Activated naive CD8-positive, alpha-beta T cell treated with anti-CD3 and anti-CD28 coated beads, Interleukin-2, amount 10 ng/mL, durations not matched to agents 7 days and 5 days (primary cell): Measurements from ENCODE around the gene CDC42SE2. TPM values are rescaled to one million over a fixed set of nuclear protein-coding genes. Genes with fewer than 3 reads are reported as not detected.
"Not testable (repeated sequence)": the region's sequence is repeated elsewhere in the genome, so short reads cannot be mapped to it uniquely, and the experiment has no call there.

Source experiments
- ATAC-seq: fragments of 150-1000 bp; cut with Tn5 transposase; one replicate; pipeline ENCODE4 v1.10.0; 2021; ENCODE audit warnings: low read depth, moderate library complexity
- POLR2A ChIA-PET: fragments of 350-600 bp; sonication (Branson Sonifier 250); formaldehyde crosslinking; loops from one replicate; lab custom pipeline; 2021; ENCODE audit warnings: antibody characterized with exemption; lab: Charles Lee
- DNase-seq: peaks from one replicate; pipeline ENCODE4 v3.0.0; 2021
- H3K27ac Mint-ChIP-seq: one replicate; pipeline ENCODE4 v1.8.0; 2022; ENCODE audit warnings: mild to moderate bottlenecking, mixed read lengths
- H3K27me3 Mint-ChIP-seq: one replicate; pipeline ENCODE4 v1.8.0; 2022; ENCODE audit warnings: mild to moderate bottlenecking, moderate library complexity, mixed read lengths
- H3K36me3 Mint-ChIP-seq: one replicate; pipeline ENCODE4 v1.8.0; 2021; ENCODE audit warnings: mild to moderate bottlenecking, mixed read lengths
- H3K4me1 Mint-ChIP-seq: one replicate; pipeline ENCODE4 v1.8.0; 2021; ENCODE audit warnings: mixed read lengths
- H3K4me3 Mint-ChIP-seq: one replicate; pipeline ENCODE4 v1.8.0; 2022; ENCODE audit warnings: mild to moderate bottlenecking, moderate library complexity, mixed read lengths
- H3K9me3 Mint-ChIP-seq: one replicate; pipeline ENCODE4 v1.8.0; 2021; ENCODE audit warnings: mixed read lengths
- total RNA-seq, 2 experiments: library from RNA; stranded (reverse); gene quantifications; one replicate each; pipeline ENCODE4 v1.2.3, GENCODE V29; 2021

CDC42SE2 gene
- total RNA-seq, 2 experiments from 2014 or later, result 193 to 199 TPM

- no peaks in the 10 kb centered on the region for H3K27me3 Mint-ChIP-seq
- H3K27ac Mint-ChIP-seq, result peak overlapping the region; percentile 85
- DNase-seq (no peak), ATAC-seq (no peak)
- H3K36me3 Mint-ChIP-seq, result peaks cover 17% of the 10 kb centered on the region
- peaks cover 62% of the 10 kb centered on the region for H3K4me1 Mint-ChIP-seq
- H3K9me3 Mint-ChIP-seq, result no peaks in the 10 kb centered on the region
- peak overlapping the region; percentile 73 for H3K4me3 Mint-ChIP-seq
- POLR2A ChIA-PET, result interaction anchor here (0.6 to 5.2 kb wide), 6 partner anchors 8 to 92 kb away, joined by 3 to 113 read pairs (median 4); partner anchors contain the start of genes CDC42SE2 and LYRM7
These were observed 7.4 kb upstream of the CDC42SE2 start for GRCh38 chr5:131256507-131256823.

- DNase-seq, result no peak
- POLR2A ChIA-PET, result interaction anchor here (0.6 to 2.4 kb wide), 5 partner anchors 34 to 123 kb away, joined by 3 to 7 read pairs (median 5); no protein-coding TSS in a partner anchor
- Mint-ChIP-seq H3K9me3 (no peaks in the 10 kb centered on the region), H3K27ac (peak overlapping the region; percentile 85), H3K4me1 (peaks cover 61% of the 10 kb centered on the region), H3K27me3 (no peaks in the 10 kb centered on the region), H3K36me3 (peaks cover 19% of the 10 kb centered on the region), H3K4me3 (peak overlapping the region; percentile 73)
- ATAC-seq, result no peak
These were observed 5.1 kb upstream of the CDC42SE2 start for GRCh38 chr5:131258733-131259132.

GRCh38 chr5:131259326-131259725 lies 4.5 kb upstream of the CDC42SE2 start:
- H3K4me1 Mint-ChIP-seq, result peaks cover 57% of the 10 kb centered on the region
- ATAC-seq (no peak), DNase-seq (no peak)
- H3K27me3 Mint-ChIP-seq, result no peaks in the 10 kb centered on the region
- H3K9me3 Mint-ChIP-seq, result no peaks in the 10 kb centered on the region
- peaks cover 19% of the 10 kb centered on the region for H3K36me3 Mint-ChIP-seq
- peak overlapping the region; percentile 43 for H3K4me3 Mint-ChIP-seq
- H3K27ac Mint-ChIP-seq, result peak overlapping the region; percentile 62
- POLR2A ChIA-PET, result interaction anchor here (1.8 to 2.4 kb wide), 2 partner anchors 49 to 94 kb away, joined by 6 to 7 read pairs; no protein-coding TSS in a partner anchor

- Mint-ChIP-seq H3K4me3 (no peak overlapping the region), H3K27me3 (no peaks in the 10 kb centered on the region), H3K36me3 (peaks cover 24% of the 10 kb centered on the region), H3K4me1 (peaks cover 48% of the 10 kb centered on the region), H3K9me3 (no peaks in the 10 kb centered on the region), H3K27ac (no peak overlapping the region)
- POLR2A ChIA-PET, result interaction anchor here (1.5 to 1.9 kb wide), 2 partner anchors 8 to 95 kb away, joined by 4 to 12 read pairs; no protein-coding TSS in a partner anchor
- no peak for DNase-seq
- ATAC-seq, result no peak
These were observed 3.0 kb upstream of the CDC42SE2 start for GRCh38 chr5:131260895-131261294.

- Mint-ChIP-seq H3K4me3 (no peak overlapping the region), H3K27ac (no peak overlapping the region), H3K36me3 (peaks cover 25% of the 10 kb centered on the region), H3K4me1 (peaks cover 44% of the 10 kb centered on the region), H3K27me3 (no peaks in the 10 kb centered on the region), H3K9me3 (no peaks in the 10 kb centered on the region)
- ATAC-seq, result no peak
- POLR2A ChIA-PET, result interaction anchor here (0.7 to 1.9 kb wide), 3 partner anchors 9 to 271 kb away, joined by 3 to 12 read pairs (median 4); no protein-coding TSS in a partner anchor
- no peak for DNase-seq
These were observed 2.4 kb upstream of the CDC42SE2 start for GRCh38 chr5:131261483-131261882.

GRCh38 chr5:131262953-131263541 lies 806 bp upstream of the CDC42SE2 start:
- H3K27ac Mint-ChIP-seq, result peak overlapping the region; percentile 89
- peak; percentile 6 for ATAC-seq
- peaks cover 38% of the 10 kb centered on the region for H3K4me1 Mint-ChIP-seq
- DNase-seq, result no peak
- H3K9me3 Mint-ChIP-seq, result no peaks in the 10 kb centered on the region
- peaks cover 28% of the 10 kb centered on the region for H3K36me3 Mint-ChIP-seq
- peak overlapping the region; percentile 90 for H3K4me3 Mint-ChIP-seq
- POLR2A ChIA-PET, result interaction anchor here (0.7 to 6.0 kb wide), 25 partner anchors 8 to 757 kb away, joined by 3 to 116 read pairs (median 7); partner anchors contain the start of gene HINT1
- H3K27me3 Mint-ChIP-seq, result no peaks in the 10 kb centered on the region

- Mint-ChIP-seq H3K36me3 (peaks cover 24% of the 10 kb centered on the region), H3K4me1 (peaks cover 33% of the 10 kb centered on the region), H3K4me3 (peak overlapping the region; percentile 90), H3K27me3 (no peaks in the 10 kb centered on the region), H3K9me3 (no peaks in the 10 kb centered on the region), H3K27ac (peak overlapping the region; percentile 85)
- POLR2A ChIA-PET, result interaction anchor here (0.6 to 6.0 kb wide), 32 partner anchors 10 to 265 kb away, joined by 3 to 116 read pairs (median 6); partner anchors contain the start of gene HINT1
- ATAC-seq (peak; percentile 3), DNase-seq (peak; percentile 66)
These were observed 722 bp downstream of the CDC42SE2 start for GRCh38 chr5:131264451-131265099.

DNA sequence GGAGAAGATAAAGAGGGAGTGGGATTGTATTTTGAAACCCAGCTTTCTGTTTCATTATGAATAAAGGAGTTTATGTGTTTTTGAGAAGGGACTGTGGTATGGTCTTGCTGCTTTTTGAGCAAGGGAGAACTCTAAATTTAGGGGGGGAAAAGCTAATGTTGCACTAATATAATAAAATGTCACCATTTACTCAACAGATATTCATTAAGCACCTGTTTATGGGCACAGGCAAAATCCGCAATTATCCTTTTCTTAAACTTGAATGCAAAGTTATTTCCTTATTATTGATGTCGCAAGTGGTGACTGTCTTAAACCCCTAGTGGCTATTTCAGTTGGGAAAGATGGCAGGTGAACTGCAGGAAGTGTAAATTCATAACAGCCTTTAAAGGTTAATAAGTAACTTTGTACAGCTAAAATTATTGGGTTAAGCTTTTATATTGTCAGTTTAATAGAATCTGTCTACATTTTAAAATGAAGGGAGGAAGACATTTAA lies 1.5 kb downstream of the CDC42SE2 start:
- ATAC-seq (no peak), DNase-seq (no peak)
- Mint-ChIP-seq H3K36me3 (peaks cover 24% of the 10 kb centered on the region), H3K4me3 (peak overlapping the region; percentile 90), H3K27me3 (no peaks in the 10 kb centered on the region), H3K27ac (peak overlapping the region; percentile 85), H3K9me3 (no peaks in the 10 kb centered on the region), H3K4me1 (peaks cover 35% of the 10 kb centered on the region)
- POLR2A ChIA-PET, result interaction anchor here (0.6 to 6.0 kb wide), 24 partner anchors 10 to 264 kb away, joined by 3 to 116 read pairs (median 12); partner anchors contain the start of gene HINT1

DNA sequence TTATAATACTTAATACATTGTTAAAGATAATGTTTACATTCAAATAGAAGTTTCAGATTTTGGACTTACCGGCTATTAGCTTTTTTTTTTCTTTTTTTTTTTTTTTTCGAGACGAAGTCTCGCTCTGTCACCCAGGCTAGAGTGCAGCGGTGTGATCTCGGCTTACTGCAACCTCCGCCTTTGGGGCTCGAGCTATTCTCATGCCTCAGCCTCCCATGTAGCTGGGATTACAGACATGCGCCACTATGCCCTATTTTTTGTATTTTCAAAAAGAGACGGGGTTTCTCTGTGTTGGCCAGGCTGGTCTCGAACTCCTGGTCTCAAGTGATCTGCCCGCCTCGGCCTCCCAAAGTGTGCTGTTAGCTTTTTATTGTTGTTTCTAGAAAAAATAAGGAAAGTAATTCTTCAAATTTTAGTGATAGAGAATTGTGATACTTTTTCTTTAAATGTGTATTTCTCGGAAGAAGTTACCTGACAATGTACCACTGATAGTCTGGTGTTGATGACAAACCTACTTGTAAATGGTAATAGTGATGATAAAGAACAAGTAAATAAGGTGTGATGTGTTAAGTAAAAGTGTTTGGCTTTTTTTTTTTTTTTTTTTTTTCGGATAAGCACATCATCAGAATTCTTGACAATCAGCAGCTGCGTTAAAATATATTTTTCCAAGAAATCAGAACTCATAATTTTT lies 2.7 kb downstream of the CDC42SE2 start:
- no peak for ATAC-seq
- H3K4me1 Mint-ChIP-seq, result peaks cover 42% of the 10 kb centered on the region
- no peaks in the 10 kb centered on the region for H3K9me3 Mint-ChIP-seq
- H3K4me3 Mint-ChIP-seq, result peak overlapping the region; percentile 95
- POLR2A ChIA-PET, result interaction anchor here (0.7 to 6.0 kb wide), 20 partner anchors 9 to 1422 kb away, joined by 3 to 116 read pairs (median 9); partner anchors contain the start of gene HINT1
- H3K36me3 Mint-ChIP-seq, result peaks cover 25% of the 10 kb centered on the region
- H3K27me3 Mint-ChIP-seq, result no peaks in the 10 kb centered on the region
- DNase-seq, result no peak
- H3K27ac Mint-ChIP-seq, result peak overlapping the region; percentile 98

GRCh38 chr5:131268758-131269370 lies 5.0 kb downstream of the CDC42SE2 start:
- Mint-ChIP-seq H3K36me3 (peaks cover 31% of the 10 kb centered on the region), H3K27ac (peak overlapping the region; percentile 73), H3K9me3 (no peaks in the 10 kb centered on the region), H3K4me1 (peaks cover 45% of the 10 kb centered on the region), H3K27me3 (no peaks in the 10 kb centered on the region), H3K4me3 (peak overlapping the region; percentile 82)
- POLR2A ChIA-PET, result interaction anchor here (1.0 kb wide), 2 partner anchors 12 to 16 kb away, joined by 3 to 4 read pairs; no protein-coding TSS in a partner anchor
- ATAC-seq (no peak), DNase-seq (no peak)

DNA sequence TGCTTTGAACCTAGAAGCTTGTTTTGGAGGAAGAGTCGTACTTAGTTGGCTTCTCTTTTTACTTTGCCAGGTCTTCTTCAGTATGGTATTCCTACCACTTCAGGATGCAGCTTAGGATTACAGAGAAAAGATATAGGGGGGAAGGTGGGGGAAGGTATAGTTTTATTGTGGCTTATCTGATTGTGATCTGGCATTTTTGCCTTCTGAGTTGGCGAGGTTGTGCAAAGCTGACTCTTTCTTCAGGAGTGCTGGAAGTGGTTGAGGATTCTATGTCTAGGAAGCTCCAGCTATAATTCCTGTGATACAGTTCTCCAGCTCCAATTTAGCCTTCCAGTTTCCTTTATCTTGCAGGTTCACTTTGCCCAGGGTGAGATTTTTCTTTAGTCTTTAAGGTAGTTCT lies 7.0 kb downstream of the CDC42SE2 start:
- no peak for DNase-seq
- POLR2A ChIA-PET, result interaction anchor here (0.6 to 1.6 kb wide), 7 partner anchors 10 to 143 kb away, joined by 3 to 9 read pairs (median 4); partner anchors contain the start of gene HINT1
- peak overlapping the region; percentile 66 for H3K27ac Mint-ChIP-seq
- H3K4me1 Mint-ChIP-seq, result peaks cover 59% of the 10 kb centered on the region
- no peak for ATAC-seq
- no peaks in the 10 kb centered on the region for H3K27me3 Mint-ChIP-seq
- no peaks in the 10 kb centered on the region for H3K9me3 Mint-ChIP-seq
- peaks cover 30% of the 10 kb centered on the region for H3K36me3 Mint-ChIP-seq
- peak overlapping the region; percentile 82 for H3K4me3 Mint-ChIP-seq

GRCh38 chr5:131271888-131272287 lies 8.0 kb downstream of the CDC42SE2 start:
- Mint-ChIP-seq H3K4me1 (peaks cover 56% of the 10 kb centered on the region), H3K36me3 (peaks cover 23% of the 10 kb centered on the region), H3K27ac (peak overlapping the region; percentile 91), H3K4me3 (peak overlapping the region; percentile 82)
- POLR2A ChIA-PET, result interaction anchor here (0.9 to 7.1 kb wide), 7 partner anchors 7 to 110 kb away, joined by 3 to 116 read pairs (median 5); partner anchors contain the start of gene CDC42SE2
- not testable (repeated sequence) for H3K9me3 Mint-ChIP-seq, DNase-seq, H3K27me3 Mint-ChIP-seq, ATAC-seq
